HG03439 (cell line): ENCODE measurements around the gene ZNF414.
"Not testable (repeated sequence)": the region's sequence is repeated elsewhere in the genome, so short reads cannot be mapped to it uniquely, and the experiment has no call there.

Experiments
- ATAC-seq: cut with Tn5 transposase; IDR thresholded peaks from one replicate; pipeline ENCODE4 v1.9.1; 2021; ENCODE audit warnings: mild to moderate bottlenecking, moderate library complexity; ENCODE audit not compliant: unreplicated experiment

Gene ZNF414

DNA sequence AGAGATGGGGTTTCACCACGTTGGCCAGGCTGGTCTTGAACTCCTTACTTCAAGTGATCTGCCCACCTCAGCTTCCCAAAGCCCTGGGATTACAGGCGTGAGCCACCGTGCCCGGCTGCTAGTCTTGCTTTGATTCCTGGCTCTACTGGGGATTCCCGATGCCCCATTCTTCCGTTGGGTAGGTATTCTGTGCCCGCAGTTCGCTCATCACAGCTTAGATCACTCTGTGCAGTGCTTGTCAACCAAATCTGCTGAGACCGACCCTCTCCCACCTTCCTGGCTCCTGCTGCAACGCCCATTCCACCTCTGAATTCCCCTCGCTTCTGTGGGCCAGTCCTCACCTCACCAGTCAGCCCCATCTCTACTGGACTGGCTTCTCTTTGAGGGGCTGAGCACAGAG is 4.6 kb upstream of the ZNF414 start:
- ATAC-seq = no peak

DNA sequence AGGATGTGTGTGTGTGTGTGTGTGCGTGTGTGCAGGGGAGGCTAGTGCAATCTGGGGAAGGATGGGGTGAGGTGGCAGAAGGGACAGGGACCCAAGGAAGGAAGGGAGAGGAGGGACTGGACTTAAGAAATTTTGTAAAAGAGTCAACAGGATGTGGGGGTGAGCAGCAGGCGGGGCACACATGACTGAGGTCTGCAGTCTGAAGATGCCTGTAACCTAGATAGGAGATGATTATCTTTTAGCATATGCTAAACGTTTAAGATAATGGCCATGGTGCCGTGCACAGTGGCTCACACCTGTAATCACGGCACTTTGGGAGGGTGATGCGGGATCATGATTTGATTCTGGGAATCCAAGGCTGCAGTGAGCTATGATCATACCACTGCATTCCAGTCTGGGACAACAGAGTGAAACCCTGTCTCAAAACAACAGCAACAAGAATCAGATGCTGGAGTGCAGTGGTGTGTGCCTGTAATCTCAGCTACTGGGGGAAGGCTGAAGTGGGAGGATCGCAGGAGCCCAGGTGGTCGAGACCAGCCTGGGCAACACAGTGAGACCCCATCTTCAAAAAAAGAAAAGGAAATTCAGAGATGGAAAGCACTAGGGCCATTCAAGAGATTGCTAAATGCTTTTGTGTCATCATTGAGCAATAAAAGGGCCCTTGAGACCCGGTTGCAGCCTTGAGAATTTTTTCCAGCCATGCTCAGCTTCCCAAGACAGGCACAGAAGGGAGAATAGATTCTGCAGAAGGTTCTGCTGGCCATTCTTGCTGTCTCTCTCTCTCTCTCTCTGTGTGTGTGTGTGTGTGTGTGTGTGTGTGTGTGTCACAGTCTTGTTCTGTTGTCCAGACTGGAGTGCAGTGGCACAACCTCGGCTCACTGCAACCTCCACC is 3.8 kb upstream of the ZNF414 start:
- no peak for ATAC-seq

DNA sequence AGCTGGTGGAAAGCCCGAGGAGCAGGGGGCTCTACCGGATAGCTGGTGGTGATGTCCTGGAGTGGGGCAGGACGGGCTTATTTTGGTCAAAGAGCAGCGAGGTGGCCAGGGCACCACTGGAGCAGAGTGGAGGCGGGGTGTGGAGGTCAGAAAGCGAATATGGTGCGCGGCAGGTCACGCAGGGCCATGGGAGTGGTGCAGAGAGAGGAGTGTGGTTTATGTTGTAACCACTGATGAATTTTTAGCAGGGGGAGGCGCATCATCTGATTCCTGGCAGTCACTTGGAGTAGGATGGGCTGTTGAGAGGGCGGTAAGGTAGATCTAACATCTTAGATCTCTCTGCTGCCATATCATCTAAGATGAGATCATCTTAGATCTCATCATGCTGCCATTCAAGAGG is 1.4 kb upstream of the ZNF414 start:
- ATAC-seq = no peak

DNA sequence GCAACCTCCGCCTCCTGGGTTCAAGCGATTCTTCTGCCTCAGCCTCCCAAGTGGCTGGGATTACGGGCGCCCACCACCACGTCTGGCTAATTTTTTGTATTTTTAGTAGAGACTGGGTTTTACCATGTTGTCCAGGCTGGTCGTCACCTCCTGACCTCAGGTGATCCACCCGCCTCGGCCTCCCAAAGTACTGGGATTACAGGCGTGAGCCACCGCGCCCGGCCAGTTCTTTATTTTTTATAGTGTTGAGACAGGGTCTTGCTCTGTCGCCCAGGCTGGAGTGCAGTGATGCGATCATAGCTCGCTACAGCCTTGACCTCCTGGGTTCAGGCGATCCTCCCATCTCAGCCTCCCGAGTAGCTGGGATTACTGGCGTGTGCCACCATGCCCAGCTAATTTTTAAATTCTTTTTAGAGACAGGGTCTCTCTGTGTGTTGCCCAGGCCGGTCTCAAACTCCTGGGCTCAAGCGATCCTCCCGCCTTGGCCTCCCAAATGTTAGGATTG is 590 bp upstream of the ZNF414 start:
- not testable (repeated sequence) for ATAC-seq

DNA sequence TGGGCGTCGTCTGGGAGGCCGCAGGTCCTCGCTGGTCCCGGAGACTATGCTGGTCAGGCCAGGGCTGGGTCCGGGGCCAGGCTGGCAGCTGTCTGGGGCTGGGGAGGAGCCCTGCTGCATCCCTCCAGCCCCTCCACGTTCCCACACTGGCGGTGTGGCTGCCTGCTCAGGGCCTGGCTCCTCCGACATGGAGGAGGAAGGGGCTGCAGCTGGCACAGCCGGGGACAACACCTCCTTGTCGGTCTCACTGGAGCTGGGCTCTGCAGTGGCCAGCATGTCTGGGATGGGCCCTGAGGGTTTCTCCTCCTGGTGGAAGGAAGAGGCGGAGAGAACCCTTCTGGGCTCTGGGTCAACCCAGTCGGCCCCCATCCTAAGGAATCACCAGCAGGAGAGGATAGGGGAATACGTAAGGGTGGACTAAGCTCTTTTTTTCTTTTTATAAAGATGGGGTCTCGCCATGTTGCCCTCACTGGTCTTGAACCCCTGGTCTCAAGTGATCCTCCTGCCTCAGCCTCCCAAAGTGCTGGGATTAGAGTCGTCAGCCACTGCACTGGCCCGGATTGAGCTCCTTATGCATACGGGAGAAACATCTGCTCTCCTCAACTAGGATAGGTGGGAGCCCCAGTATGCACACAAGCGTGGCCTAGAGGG is 806 bp downstream of the ZNF414 start:
- ATAC-seq = no peak

DNA sequence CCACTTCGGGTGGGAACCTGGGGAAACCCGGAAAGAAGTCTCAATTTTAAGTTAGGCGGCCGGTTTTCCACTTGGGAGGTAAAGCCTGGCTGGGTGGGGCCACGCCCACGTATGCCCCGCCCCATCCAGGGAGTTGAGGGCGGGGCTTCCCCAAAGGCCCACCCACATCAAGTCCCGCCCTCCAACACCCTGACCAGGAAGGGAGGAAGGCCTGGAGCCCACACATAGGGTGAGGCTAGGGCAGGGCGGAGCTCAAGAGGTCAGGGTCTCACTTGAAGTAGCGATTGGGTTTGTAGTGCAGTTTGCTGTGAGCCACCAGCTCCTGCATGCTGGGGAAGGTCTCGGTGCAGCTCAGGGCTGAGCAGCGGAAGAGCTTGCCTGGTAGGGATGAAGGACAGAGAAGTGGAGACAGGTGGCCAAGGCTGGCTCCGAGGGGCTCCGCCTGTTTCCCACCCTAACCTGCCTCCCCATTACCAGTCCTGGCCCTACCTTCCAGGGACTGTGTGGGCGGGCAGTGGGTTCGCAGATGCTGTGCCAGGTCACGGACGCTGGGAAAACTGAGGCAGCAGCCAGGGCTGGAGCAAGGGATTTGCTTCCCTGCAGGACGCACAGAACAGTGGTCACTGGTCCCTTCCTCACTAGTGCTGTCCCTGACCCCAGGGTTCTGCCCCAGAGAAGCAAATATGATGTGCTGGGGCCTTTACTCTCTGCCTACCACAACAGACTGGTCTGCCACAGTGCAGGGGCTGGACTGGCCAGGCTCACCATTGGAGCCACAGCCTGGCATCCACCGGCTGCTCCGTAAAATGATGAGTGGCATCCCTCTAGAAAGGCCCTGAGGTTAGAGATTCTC is 1.6 kb downstream of the ZNF414 start:
- ATAC-seq = no peak

DNA sequence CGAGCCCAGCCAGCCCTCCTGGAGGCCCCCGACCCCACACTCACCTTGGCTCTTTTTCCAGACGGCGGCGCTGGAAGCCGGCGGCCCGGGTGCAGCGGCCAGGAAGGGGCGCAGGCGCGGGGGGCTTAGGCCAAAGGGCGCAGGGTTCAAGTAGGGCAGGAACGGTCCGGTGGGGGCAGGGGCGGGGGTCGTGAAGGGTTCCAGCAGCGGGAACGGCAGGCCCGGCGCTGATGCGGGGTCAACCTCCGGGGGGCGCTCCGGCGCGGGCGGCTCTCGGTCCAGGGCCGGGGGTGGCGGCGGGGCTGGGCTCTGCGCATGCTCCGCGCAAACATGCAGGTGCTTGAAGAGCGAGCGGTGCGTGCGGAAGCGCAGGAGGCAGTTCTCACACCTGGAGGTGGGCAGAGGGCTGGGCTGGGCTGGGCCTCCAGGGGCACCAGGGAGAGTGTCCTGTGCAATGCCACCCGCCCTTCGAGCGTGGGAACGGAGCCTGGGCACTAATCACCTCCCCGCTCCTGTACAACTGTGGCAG is 2.3 kb downstream of the ZNF414 start:
- no peak for ATAC-seq

DNA sequence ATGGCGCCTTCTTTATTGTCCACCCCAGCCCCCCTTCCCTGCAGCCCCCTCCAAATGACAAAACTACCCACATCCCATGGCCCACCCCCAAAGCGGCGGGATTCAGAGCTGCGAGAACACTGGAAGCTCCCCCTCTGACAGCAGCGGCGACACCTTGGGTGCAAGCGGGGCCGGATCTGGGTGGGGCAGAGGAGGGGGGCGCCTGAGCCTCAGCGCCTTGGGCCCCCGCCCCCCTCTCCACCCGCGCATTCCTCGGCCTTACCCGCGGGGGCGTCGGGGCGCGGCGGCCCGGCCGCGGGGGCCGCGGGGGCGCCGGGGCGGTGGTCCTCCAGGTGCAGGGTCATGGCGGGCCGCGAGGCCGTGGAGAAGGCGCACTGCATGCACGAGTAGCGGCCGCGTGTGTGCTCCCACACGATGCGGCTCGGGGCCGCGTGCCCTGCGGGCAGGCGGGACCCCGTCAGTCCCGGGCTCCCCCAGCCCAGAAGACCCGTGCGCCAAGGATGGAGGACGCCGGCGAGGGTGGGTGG is 3.3 kb downstream of the ZNF414 start:
- no peak for ATAC-seq

DNA sequence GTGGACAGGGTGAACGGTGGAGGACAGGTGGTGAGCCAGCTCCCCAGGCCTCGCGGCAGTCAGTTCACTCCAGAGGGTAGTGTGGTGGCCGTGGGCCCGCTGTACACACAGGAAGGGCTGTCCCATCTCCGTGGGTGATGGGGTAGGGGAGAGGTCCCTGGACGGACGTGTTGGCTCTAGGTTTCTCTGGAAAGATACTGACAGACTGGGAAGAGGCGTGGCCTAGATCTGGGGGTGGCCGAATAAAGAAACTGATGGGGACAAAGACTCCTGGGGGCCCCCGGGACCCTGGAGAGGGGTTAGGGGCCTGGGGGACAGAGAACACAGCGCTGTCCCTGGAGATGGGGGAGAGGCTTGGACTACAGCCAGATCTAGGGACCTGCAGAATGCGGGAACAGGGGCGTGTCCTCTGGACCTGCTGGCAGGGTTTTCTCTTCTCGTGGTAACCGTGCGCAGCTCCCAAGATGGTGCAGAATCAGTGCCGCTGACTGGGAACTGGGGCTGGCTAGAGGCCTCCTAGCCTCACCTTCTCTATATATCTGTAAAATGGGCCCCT is 7.5 kb downstream of the ZNF414 start:
- ATAC-seq = no peak

DNA sequence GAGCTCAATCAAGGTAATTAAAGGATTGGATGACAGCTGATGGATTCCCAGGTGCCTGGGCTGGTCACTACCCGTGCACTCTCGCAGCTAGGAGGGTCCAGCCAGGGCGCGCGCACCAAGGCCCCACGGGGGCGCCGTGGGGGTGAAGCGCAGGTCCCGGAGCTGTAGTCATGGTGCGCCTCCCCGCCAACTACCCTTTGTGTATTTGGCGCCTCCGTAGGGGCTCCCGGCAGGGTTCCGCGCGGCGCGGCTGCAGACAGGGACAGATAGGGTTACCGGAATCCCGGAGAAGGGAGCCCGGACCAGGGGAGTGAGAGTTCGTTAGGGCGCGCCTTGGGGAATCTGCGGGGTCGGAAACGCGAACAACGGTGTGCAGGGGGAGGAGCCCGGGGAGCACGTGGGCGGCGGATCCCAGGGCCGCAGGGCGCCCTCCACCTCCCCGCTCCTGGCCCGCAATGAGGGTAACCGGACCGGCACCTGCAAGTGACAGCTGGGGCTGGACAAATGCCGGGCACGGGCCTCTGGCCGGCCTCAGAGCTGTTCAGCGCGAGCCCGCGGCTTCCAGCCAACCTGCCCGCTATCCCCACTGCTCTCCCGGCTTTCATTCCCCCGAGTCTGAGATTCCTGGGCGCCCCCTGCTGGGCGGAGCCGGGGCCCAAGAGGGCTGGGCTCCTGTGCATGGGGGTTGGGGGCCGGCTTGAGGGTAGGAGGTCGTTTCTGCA is 8.1 kb downstream of the ZNF414 start:
- no peak for ATAC-seq

DNA sequence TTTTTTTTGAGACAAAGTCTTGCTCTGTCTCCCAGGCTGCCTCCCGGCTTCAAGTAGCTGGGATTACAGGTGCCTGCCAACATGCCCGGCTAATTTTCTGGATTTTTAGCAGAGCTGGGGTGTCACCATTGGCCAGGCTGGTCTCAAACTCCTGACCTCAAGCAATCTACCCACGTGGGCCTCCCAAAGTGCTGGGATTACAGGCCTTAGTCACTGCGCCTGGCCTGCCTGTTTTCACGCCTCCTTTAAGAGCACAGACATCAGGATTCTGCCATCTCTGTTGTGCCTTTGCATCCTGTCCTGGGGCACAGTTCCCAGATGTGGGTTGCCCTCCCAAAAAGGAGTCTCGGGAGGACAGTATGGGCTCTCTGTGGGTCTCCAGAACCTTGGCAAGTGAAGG is 9.0 kb downstream of the ZNF414 start:
- ATAC-seq = no peak

DNA sequence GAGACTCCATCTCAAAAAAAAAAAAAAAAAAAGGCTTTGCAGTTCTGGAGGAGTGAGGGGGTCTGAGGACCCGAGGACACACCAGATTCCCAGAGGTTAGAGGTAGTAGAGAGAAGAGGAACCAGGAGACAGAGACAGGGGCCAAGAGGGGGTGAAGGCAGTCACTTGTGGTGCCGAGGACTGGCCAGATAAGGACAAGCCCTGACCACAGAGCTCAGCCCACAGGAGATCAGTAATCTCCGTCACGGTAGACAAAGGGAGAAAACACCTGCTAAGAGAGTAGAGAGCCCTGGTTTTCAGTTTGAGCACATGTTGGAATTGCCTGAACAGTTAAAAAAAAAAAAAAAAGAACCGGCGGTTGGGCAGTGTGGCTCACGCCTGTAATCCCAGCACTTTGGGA is 9.8 kb downstream of the ZNF414 start:
- ATAC-seq = no peak

DNA sequence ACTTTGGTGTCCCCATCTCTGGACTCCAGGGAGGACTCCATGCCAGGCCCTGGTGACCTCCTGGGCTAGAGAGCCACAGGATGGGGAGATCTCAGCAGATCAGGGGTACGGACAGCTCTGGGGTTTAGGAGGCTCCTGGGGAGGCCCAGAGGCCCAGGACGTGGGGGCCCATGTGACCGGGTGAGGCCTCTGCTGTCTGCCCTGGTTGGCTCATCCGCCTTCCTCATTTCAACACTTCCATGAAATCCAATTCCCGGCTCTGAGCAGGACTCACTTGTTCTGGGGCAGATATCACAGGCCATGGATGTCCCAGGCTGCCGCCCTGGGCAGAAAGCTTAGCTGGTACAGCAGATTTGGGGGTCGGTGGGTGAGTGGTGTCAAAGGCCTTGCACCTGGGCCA is 10.5 kb downstream of the ZNF414 start:
- no peak for ATAC-seq

DNA sequence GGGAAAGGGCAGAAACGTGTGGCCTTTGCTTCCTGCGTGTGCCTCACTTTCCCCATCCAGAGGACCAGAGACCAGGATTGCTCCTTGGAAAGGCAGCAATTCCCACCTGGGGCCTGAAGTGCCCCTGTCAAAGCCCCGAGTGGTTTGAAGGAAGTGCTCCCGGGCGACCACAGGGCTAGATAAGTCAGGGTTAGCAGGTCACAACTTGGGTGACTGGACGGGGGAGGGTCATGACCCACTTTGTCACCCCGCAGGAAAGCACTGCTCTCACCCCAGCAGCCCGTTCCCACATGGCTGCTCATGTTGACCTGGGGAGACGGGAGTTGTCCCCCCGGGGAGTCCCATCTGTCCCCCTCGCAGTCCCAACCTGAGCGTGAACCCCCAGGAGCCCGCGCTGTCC is 12.0 kb downstream of the ZNF414 start:
- ATAC-seq = no peak

DNA sequence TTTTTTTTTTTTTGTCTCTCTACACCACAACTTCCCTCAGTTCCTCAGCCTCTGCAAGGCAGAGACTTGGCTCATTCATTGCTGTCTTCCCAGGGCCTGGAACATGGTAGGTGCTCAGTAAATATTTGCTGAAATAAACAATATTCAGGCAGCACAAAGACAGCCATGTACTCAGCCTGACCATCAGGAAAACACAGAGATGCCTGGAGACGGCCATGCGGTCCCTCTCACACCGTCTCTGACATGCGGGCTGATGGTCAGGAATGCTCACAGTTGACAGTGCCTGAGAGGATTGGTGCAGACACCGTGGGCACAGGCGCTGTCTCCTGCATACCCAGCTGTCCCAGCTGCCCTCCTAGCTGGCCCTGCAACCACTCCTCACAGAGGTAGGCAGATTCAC is 12.5 kb downstream of the ZNF414 start:
- ATAC-seq = no peak

DNA sequence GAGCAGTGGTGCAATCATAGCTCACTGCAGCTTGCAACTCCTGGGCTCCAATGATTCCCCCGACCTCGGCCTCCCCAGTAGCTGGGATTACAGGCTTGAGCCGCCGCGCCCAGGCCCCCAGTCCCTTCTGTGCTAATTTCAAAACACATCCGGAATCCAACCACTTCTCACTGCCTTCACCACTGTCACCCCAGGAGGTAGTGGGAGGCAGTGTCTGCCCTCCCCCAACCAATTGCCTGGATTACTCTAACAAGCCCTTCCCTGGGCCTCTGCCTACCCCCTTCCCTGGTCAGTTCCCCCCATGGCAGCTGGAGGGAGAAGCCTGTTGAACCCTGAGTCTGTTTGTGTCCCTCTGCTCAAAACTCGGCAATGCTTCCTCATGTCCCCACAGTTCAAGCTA is 13.8 kb downstream of the ZNF414 start:
- no peak for ATAC-seq

DNA sequence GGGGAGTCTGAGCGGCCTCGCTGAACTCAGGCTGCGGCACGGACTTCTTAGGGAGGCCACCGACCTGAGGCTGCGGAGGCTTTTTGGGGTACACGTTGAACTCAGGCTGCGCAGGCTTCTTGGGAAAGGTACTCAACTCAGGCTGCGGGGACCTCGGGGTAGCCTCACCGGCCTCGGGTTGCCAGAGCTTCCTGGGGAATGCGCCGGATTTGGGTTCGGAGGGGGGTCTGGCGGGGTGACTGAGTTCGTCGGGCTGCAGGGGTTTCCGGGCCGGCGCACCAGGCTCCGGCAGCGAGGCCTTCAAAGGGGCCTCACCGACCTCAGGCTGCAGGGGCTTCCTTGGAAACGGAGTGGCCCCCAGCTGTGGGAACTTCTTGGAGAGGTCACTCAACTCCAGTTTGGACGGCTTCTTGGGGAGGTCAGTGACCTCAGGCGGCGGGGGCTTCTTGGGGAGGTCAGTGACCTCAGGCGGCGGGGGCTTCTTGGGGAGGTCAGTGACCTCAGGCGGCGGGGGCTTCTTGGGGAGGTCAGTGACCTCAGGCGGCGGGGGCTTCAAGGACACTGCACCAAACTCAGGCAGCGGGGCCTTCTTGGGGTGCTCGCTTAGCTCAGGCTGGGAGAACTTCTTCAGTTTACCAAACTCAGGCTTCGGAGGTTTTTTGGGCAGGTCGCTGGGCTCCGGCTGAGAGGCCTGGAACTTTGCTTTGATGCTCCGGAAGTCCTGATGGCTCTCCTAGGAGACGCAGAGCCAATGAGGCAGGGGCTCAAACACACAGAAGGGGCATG is 14.7 kb downstream of the ZNF414 start:
- no peak for ATAC-seq

DNA sequence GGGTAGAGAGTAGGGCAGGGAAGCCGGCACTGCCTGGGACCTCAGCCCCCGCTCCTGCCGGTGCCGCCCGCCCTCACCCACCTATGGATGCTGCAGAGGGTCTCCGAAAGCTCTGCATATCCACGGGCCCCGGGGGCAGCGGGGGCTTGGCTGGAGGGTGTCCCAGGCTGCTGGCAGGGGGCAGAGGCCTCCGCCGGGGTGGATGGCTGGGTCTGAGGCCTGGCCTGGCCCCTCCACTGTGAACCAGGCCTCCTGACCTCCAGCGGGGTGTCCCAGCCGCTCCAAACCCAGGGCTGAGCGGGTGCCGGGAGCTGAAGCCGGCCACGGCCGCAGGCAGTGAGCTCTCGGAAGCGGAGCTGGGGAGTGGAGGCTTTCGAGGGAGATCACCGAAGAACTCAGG is 15.7 kb downstream of the ZNF414 start:
- no peak for ATAC-seq

DNA sequence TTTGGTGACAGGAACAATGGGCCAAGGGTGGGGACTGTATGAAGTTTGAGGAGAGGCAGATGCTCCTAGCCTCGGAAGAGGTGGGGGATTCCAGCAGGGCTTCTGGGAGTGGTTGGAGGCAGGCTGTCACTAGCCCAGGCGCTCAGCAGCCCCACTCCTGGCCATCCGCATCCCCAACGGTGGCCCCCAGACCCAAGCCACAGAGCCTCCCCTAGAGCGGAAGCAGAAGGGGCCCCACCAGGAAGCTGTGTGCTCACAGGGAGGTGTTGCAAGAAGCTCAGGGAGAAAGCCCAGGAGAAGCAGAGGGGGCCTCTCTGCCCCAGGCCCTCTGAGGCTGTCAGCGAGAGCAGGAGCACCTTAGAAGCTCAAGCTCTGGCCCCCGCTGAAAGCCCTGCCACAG is 19.8 kb downstream of the ZNF414 start:
- no peak for ATAC-seq
